ENCODE data around the gene STIM1. TPM values are rescaled to one million over a fixed set of nuclear protein-coding genes. Genes with fewer than 3 reads are reported as not detected.

The STIM1 gene
- total RNA-seq, 4 donors from 2014 or later: 42.4 to 114 (median 72.8) TPM

DNA sequence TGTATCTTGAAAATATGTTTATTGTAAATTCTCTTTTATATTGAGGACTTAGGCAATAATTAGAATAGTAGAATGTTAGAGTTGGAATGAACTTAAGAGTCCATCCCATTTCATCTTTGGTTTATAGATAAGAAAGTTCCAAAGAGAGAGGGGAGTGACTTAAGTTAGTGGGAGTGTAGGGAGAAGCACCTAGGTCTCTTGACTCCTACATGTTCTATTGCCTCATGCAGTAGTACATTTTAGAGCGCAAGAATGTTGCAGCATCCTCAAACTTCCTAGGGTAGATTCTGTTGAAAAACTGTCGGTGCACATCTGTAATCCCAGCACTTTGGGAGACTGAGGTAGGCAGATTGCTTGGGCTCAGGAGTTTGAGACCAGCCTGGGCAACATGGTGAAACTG lies 247.8 kb downstream of the STIM1 start:
- Histone ChIP-seq H3K9me3 (no peaks in the 10 kb centered on the region), H3K27ac (no peak overlapping the region), H3K4me3 (no peak overlapping the region), H3K4me1 (peaks cover 0 to under 1% (median 0%) of the 10 kb centered on the region in 3 donors), H3K27me3 (no peaks in the 10 kb centered on the region), H3K36me3 (peaks cover 0 to 67% of the 10 kb centered on the region in 2 donors)
- no peak for ATAC-seq
- TF ChIP-seq POLR2A (IDR thresholded peaks at IDR 0.05): no peak
- TF ChIP-seq EP300 (IDR thresholded peaks at IDR 0.05): no peak
- TF ChIP-seq, protein P1, sequence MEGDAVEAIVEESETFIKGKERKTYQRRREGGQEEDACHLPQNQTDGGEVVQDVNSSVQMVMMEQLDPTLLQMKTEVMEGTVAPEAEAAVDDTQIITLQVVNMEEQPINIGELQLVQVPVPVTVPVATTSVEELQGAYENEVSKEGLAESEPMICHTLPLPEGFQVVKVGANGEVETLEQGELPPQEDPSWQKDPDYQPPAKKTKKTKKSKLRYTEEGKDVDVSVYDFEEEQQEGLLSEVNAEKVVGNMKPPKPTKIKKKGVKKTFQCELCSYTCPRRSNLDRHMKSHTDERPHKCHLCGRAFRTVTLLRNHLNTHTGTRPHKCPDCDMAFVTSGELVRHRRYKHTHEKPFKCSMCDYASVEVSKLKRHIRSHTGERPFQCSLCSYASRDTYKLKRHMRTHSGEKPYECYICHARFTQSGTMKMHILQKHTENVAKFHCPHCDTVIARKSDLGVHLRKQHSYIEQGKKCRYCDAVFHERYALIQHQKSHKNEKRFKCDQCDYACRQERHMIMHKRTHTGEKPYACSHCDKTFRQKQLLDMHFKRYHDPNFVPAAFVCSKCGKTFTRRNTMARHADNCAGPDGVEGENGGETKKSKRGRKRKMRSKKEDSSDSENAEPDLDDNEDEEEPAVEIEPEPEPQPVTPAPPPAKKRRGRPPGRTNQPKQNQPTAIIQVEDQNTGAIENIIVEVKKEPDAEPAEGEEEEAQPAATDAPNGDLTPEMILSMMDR (IDR thresholded peaks at IDR 0.05): no peak
- TF ChIP-seq POLR2AphosphoS5 (IDR thresholded peaks at IDR 0.05): no peak
- WGBS, 2 donors (ENCODE audit: low coverage in 1 of 2): 100% methylated on average over 2 of the region's 2 CpGs

- WGBS, 2 donors (ENCODE audit: low coverage in 1 of 2): 88% methylated on average over 1 of the region's 1 CpG; no CpG with 5 or more reads in 1 of the 2 donors
- Histone ChIP-seq H3K27ac (no peak overlapping the region), H3K4me1 (no peaks in the 10 kb centered on the region), H3K4me3 (no peak overlapping the region), H3K27me3 (no peaks in the 10 kb centered on the region), H3K36me3 (peaks cover 0 to 92% of the 10 kb centered on the region in 2 donors), H3K9me3 (no peaks in the 10 kb centered on the region)
- TF ChIP-seq POLR2AphosphoS5 (IDR thresholded peaks at IDR 0.05): no peak
- TF ChIP-seq EP300 (IDR thresholded peaks at IDR 0.05): no peak
- no peak for ATAC-seq
Measured at GRCh38 chr11:4105916-4106315, 250.5 kb downstream of the STIM1 start.

- H3K9me3 ChIP-seq: no peaks in the 10 kb centered on the region
- TF ChIP-seq EP300 (IDR thresholded peaks at IDR 0.05) (no peak), POLR2A (IDR thresholded peaks at IDR 0.05) (no peak), POLR2AphosphoS5 (IDR thresholded peaks at IDR 0.05) (no peak)
- TF ChIP-seq, protein P1 (IDR thresholded peaks at IDR 0.05): no peak
- peaks cover 0 to 98% of the 10 kb centered on the region in 2 donors for H3K36me3 ChIP-seq
- no peaks in the 10 kb centered on the region for H3K27me3 ChIP-seq
- no peak overlapping the region for H3K27ac ChIP-seq
- H3K4me1 ChIP-seq: no peaks in the 10 kb centered on the region
- ATAC-seq: no peak
- WGBS, 2 donors (ENCODE audit: low coverage in 1 of 2): 72 to 86% methylated on average over 2 to 5 of the region's 5 CpGs
- no peak overlapping the region for H3K4me3 ChIP-seq
Measured at GRCh38 chr11:4111834-4112233, 256.4 kb downstream of the STIM1 start.

DNA sequence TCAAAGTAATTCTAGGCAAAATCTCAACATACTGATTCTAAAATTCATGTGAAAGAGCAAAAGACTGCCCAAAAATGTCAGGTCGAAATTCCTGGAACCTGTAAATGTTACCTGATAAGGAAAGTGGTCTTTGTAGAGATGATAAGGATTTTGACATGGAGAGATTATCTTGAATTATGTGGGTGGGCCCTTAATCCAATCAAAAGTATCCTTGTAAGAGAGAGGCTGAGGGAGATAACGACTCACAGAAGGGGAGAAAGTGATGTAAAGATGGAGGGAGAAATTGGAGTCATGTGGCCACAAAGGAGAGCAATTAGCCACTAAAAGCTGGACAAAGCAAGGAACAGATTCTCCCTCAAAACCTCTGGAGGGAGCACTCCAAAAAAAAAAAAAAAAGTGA lies 259.7 kb downstream of the STIM1 start:
- TF ChIP-seq, protein P1 (IDR thresholded peaks at IDR 0.05): no peak
- TF ChIP-seq POLR2A (IDR thresholded peaks at IDR 0.05) (no peak), POLR2AphosphoS5 (IDR thresholded peaks at IDR 0.05) (no peak), EP300 (IDR thresholded peaks at IDR 0.05) (no peak)
- no peak for ATAC-seq
- Histone ChIP-seq H3K4me3 (no peak overlapping the region), H3K27me3 (no peaks in the 10 kb centered on the region), H3K9me3 (no peaks in the 10 kb centered on the region), H3K4me1 (no peaks in the 10 kb centered on the region), H3K27ac (no peak overlapping the region), H3K36me3 (peaks cover 0 to 100% of the 10 kb centered on the region in 2 donors)
- 78 to 93% methylated on average over 2 of the region's 2 CpGs for WGBS, 2 donors (ENCODE audit: low coverage in 1 of 2)

DNA sequence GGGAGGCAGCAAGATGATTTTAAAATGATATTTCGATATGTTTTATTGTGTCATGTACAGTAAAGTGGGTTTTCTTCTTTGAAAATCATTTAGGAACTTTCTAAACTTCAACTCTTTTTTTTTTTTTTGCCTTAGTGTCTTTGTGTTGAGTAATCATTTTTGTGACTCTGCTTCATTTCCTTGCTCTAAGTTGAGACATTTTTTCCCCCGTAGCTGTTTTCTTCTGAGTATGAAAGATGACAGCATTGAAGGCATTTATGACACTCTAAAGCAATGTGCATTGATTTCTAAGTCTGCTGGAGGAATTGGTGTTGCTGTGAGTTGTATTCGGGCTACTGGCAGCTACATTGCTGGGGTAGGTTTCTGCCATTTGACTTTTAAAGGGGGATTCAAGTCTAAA lies 262.6 kb downstream of the STIM1 start:
- Histone ChIP-seq H3K36me3 (peaks cover 5 to 100% of the 10 kb centered on the region in 2 donors), H3K27ac (no peak overlapping the region), H3K4me1 (no peaks in the 10 kb centered on the region), H3K9me3 (no peaks in the 10 kb centered on the region), H3K27me3 (no peaks in the 10 kb centered on the region), H3K4me3 (no peak overlapping the region)
- whole genome bisulfite sequencing, 2 donors (ENCODE audit: low coverage in 1 of 2): 76 to 88% methylated on average over 2 to 3 of the region's 3 CpGs
- ATAC-seq: no peak
- TF ChIP-seq EP300 (IDR thresholded peaks at IDR 0.05): no peak
- TF ChIP-seq, protein P1 (IDR thresholded peaks at IDR 0.05): no peak
- no peak for TF ChIP-seq POLR2AphosphoS5 (IDR thresholded peaks at IDR 0.05)
- TF ChIP-seq POLR2A (IDR thresholded peaks at IDR 0.05): no peak

All from gastroesophageal sphincter (tissue), 4 donors.